ENCODE measurements around the gene KIF23.
A peak's percentile ranks its signal among the peaks of the same experiment; 100 is the strongest.

The KIF23 gene

GRCh38 chr15:69393831-69394491, 20.2 kb upstream of the KIF23 start:
- H3K27ac ChIP-seq, result no peak overlapping the region
- no peak for DNase-seq (ENCODE audit: low read depth, low spot score)

- no peak for DNase-seq (ENCODE audit: low read depth, low spot score)
- no peak overlapping the region for H3K27ac ChIP-seq
These were observed 19.4 kb upstream of the KIF23 start for GRCh38 chr15:69394556-69395282.

GRCh38 chr15:69395460-69395859, 18.7 kb upstream of the KIF23 start:
- H3K27ac ChIP-seq, result no peak overlapping the region
- no peak for DNase-seq (ENCODE audit: low read depth, low spot score)

- no peak for DNase-seq (ENCODE audit: low read depth, low spot score)
- no peak overlapping the region for H3K27ac ChIP-seq
These were observed 18.2 kb upstream of the KIF23 start for GRCh38 chr15:69395991-69396390.

- no peak for DNase-seq (ENCODE audit: low read depth, low spot score)
- H3K27ac ChIP-seq, result no peak overlapping the region
These were observed 15.7 kb upstream of the KIF23 start for GRCh38 chr15:69398491-69398891.

- no peak overlapping the region for H3K27ac ChIP-seq
- DNase-seq (ENCODE audit: low read depth, low spot score), result no peak
These were observed 13.3 kb upstream of the KIF23 start for GRCh38 chr15:69400850-69401249.

GRCh38 chr15:69402816-69403215, 11.3 kb upstream of the KIF23 start:
- H3K27ac ChIP-seq, result no peak overlapping the region
- DNase-seq (ENCODE audit: low read depth, low spot score), result no peak

GRCh38 chr15:69403594-69403993, 10.6 kb upstream of the KIF23 start:
- DNase-seq (ENCODE audit: low read depth, low spot score), result no peak
- H3K27ac ChIP-seq, result no peak overlapping the region

- no peak for DNase-seq (ENCODE audit: low read depth, low spot score)
- H3K27ac ChIP-seq, result no peak overlapping the region
These were observed 9.0 kb upstream of the KIF23 start for GRCh38 chr15:69405110-69405509.

GRCh38 chr15:69407719-69408400, 6.3 kb upstream of the KIF23 start:
- H3K27ac ChIP-seq, result no peak overlapping the region
- no peak for DNase-seq (ENCODE audit: low read depth, low spot score)

- DNase-seq (ENCODE audit: low read depth, low spot score), result no peak
- H3K27ac ChIP-seq, result no peak overlapping the region
These were observed 5.3 kb upstream of the KIF23 start for GRCh38 chr15:69408841-69409240.

- no peak overlapping the region for H3K27ac ChIP-seq
These were observed 3.8 kb upstream of the KIF23 start for GRCh38 chr15:69410248-69410874.

GRCh38 chr15:69412274-69412673, 1.9 kb upstream of the KIF23 start:
- H3K27ac ChIP-seq, result peak overlapping the region; percentile 81

More at GRCh38 chr15:69410248-69410874, 3.8 kb upstream of the KIF23 start:
- DNase-seq (ENCODE audit: low read depth, low spot score), result peak; percentile 51

GRCh38 chr15:69412701-69413100, 1.4 kb upstream of the KIF23 start:
- H3K27ac ChIP-seq, result peak overlapping the region; percentile 81

More at GRCh38 chr15:69412274-69412673, 1.9 kb upstream of the KIF23 start:
- no peak for DNase-seq (ENCODE audit: low read depth, low spot score)

GRCh38 chr15:69414701-69415167, 585 bp downstream of the KIF23 start:
- peak overlapping the region; percentile 81 for H3K27ac ChIP-seq
- no peak for DNase-seq (ENCODE audit: low read depth, low spot score)

More at GRCh38 chr15:69412701-69413100, 1.4 kb upstream of the KIF23 start:
- DNase-seq (ENCODE audit: low read depth, low spot score), result no peak

- DNase-seq (ENCODE audit: low read depth, low spot score), result no peak
These were observed 1.2 kb downstream of the KIF23 start for GRCh38 chr15:69415381-69415780.

GRCh38 chr15:69417581-69417980, 3.4 kb downstream of the KIF23 start:
- DNase-seq (ENCODE audit: low read depth, low spot score), result no peak
- H3K27ac ChIP-seq, result no peak overlapping the region

More at GRCh38 chr15:69415381-69415780, 1.2 kb downstream of the KIF23 start:
- peak overlapping the region; percentile 81 for H3K27ac ChIP-seq

GRCh38 chr15:69421498-69421897, 7.3 kb downstream of the KIF23 start:
- H3K27ac ChIP-seq, result no peak overlapping the region
- no peak for DNase-seq (ENCODE audit: low read depth, low spot score)

GRCh38 chr15:69422336-69422895, 8.3 kb downstream of the KIF23 start:
- no peak for DNase-seq (ENCODE audit: low read depth, low spot score)
- H3K27ac ChIP-seq, result peak overlapping the region; percentile 13

GRCh38 chr15:69424001-69424400, 9.9 kb downstream of the KIF23 start:
- DNase-seq (ENCODE audit: low read depth, low spot score), result no peak
- no peak overlapping the region for H3K27ac ChIP-seq

Data from epithelial cell of prostate (primary cell).